Keratinocyte (primary cell): ENCODE results near the gene TPK1. TPM values are rescaled to one million over a fixed set of nuclear protein-coding genes. Genes with fewer than 3 reads are reported as not detected.
"Not testable (repeated sequence)": the region's sequence is repeated elsewhere in the genome, so short reads cannot be mapped to it uniquely, and the experiment has no call there.

Source experiments
- DNase-seq: peaks from one replicate; pipeline ENCODE4 v3.0.0-alpha.2; 2011; ENCODE audit warnings: low read depth, missing footprints, low spot score
- FAIRE-seq: peaks from 2 replicates; lab custom pipeline; 2011; peaks lifted over from hg19 to GRCh38; lab: Jason Lieb, UNC
- H2AFZ ChIP-seq: 2 replicates; pipeline ENCODE4 v1.6.0; 2012; ENCODE audit warnings: low read length, control low read depth, inconsistent platforms; ENCODE audit not compliant: control insufficient read depth
- H3K27ac ChIP-seq: 2 replicates; pipeline ENCODE4 v1.5.1; 2011; ENCODE audit warnings: low read length; ENCODE audit not compliant: control insufficient read depth, insufficient read depth
- H3K27me3 ChIP-seq: 3 replicates; pipeline ENCODE4 v1.6.0; 2011; ENCODE audit warnings: low read length; ENCODE audit not compliant: control insufficient read depth, insufficient read depth; ENCODE audit errors: extremely low read depth
- H3K36me3 ChIP-seq, 2 experiments: 2 replicates in 1 of 2; 3 replicates in 1 of 2; pipeline ENCODE4 v1.5.1; 2011; ENCODE audit warnings: low read length in 2 of 2, mild to moderate bottlenecking in 1 of 2; ENCODE audit not compliant: control insufficient read depth in 2 of 2, insufficient read depth in 2 of 2; ENCODE audit errors: extremely low read depth in 1 of 2
- H3K4me1 ChIP-seq: 3 replicates; pipeline ENCODE4 v1.5.1; 2011; ENCODE audit warnings: low read length; ENCODE audit not compliant: control insufficient read depth, insufficient read depth; ENCODE audit errors: extremely low read depth
- H3K4me2 ChIP-seq: 3 replicates; pipeline ENCODE4 v1.6.0; 2011; ENCODE audit warnings: low read depth, low read length; ENCODE audit not compliant: control insufficient read depth, insufficient read depth; ENCODE audit errors: extremely low read depth
- H3K4me3 ChIP-seq, 3 experiments: fragments of 200-600 bp in 1 of 3; sonication (generic) in 1 of 3; 2 replicates in 2 of 3; 3 replicates in 1 of 3; pipeline ENCODE4 v1.5.1; 2011 to 2016; ENCODE audit warnings: low read length in 3 of 3, mild to moderate bottlenecking in 3 of 3, control low read depth in 2 of 3, inconsistent platforms in 1 of 3, low read depth in 1 of 3, mixed read lengths in 1 of 3, mixed run types in 1 of 3, moderate library complexity in 1 of 3; ENCODE audit not compliant: control insufficient read depth in 2 of 3, insufficient read depth in 2 of 3; ENCODE audit errors: extremely low read depth in 1 of 3
- H3K79me2 ChIP-seq: 2 replicates; pipeline ENCODE4 v1.6.0; 2012; ENCODE audit warnings: low read length; ENCODE audit not compliant: control insufficient read depth, insufficient read depth
- H3K9ac ChIP-seq: 3 replicates; pipeline ENCODE4 v1.6.0; 2011; ENCODE audit warnings: low read length; ENCODE audit not compliant: control insufficient read depth, insufficient read depth; ENCODE audit errors: extremely low read depth
- H3K9me1 ChIP-seq: 3 replicates; pipeline ENCODE4 v1.6.0; 2011; ENCODE audit warnings: low read length; ENCODE audit not compliant: control insufficient read depth, insufficient read depth; ENCODE audit errors: extremely low read depth
- H3K9me3 ChIP-seq: 2 replicates; pipeline ENCODE4 v1.5.1; 2012; ENCODE audit warnings: low read depth, low read length; ENCODE audit not compliant: control insufficient read depth
- H4K20me1 ChIP-seq: 3 replicates; pipeline ENCODE4 v1.6.0; 2011; ENCODE audit warnings: low read length; ENCODE audit not compliant: control insufficient read depth, insufficient read depth; ENCODE audit errors: extremely low read depth
- CTCF ChIP-seq, 3 experiments: IDR thresholded peaks in 1 of 3; conservative IDR thresholded peaks in 1 of 3; optimal IDR thresholded peaks in 1 of 3; 2 replicates in 2 of 3; 3 replicates in 1 of 3; pipeline versions ENCODE3 to v1.5.1; 2011; ENCODE audit warnings: low read length in 3 of 3, mild to moderate bottlenecking in 3 of 3, moderate library complexity in 2 of 3, control low read depth in 1 of 3, inconsistent platforms in 1 of 3; ENCODE audit not compliant: insufficient read depth in 2 of 3; ENCODE audit errors: extremely low read depth in 1 of 3
- EZH2 ChIP-seq: IDR thresholded peaks from one replicate; pipeline ENCODE4 v1.6.1; 2012; ENCODE audit warnings: inconsistent platforms, mild to moderate bottlenecking, low read length, moderate library complexity
- dilution Hi-C: fragments of 300-500 bp; cut with MboI; formaldehyde crosslinking; loops from one replicate; pipeline ENCODE4 v1.7.0; 2020; ENCODE audit warnings: low sequenced_read_pairs; ENCODE audit not compliant: extremely low pct_ligation_motif_present
- polyA plus RNA-seq, 5 experiments: library from polyadenylated mRNA; depleted of rRNA in 3 of 5; stranded (reverse) in 3 of 5; stranded (forward) in 1 of 5; unstranded in 1 of 5; fragments of >200 nt; gene quantifications; 1 replicate in 1 of 5; 2 replicates in 3 of 5; 3 replicates in 1 of 5; pipeline versions ENCODE4 v1.2.1 to v1.2.3, GENCODE V29; 2011 to 2012; ENCODE audit warnings: missing spikeins in 2 of 5, low read depth in 1 of 5, low replicate concordance in 1 of 5

The TPK1 gene
- polyA plus RNA-seq, 1 donor (not counting 4 experiments of a cell fraction or from before 2014, with no cell fraction given): 1.9 TPM

- Histone ChIP-seq H3K4me3 (no peak overlapping the region), H3K4me1 (no peaks in the 10 kb centered on the region), H3K9me3 (no peaks in the 10 kb centered on the region), H3K9me1 (no peaks in the 10 kb centered on the region), H3K36me3 (no peaks in the 10 kb centered on the region), H3K27me3 (no peaks in the 10 kb centered on the region), H3K4me2 (no peak overlapping the region), H4K20me1 (no peaks in the 10 kb centered on the region), H3K9ac (no peak overlapping the region), H3K79me2 (no peaks in the 10 kb centered on the region), H2AFZ (no peak overlapping the region), H3K27ac (no peak overlapping the region)
- dilution Hi-C loops: no loop called here
- FAIRE-seq (no peak), DNase-seq (no peak)
- TF ChIP-seq CTCF (optimal IDR thresholded peaks at IDR 0.05 in 1 of 3, IDR thresholded peaks at IDR 0.05 in 1 of 3, conservative IDR thresholded peaks at IDR 0.05 in 1 of 3; ENCODE audit: extremely low read depth in 1 of 3, insufficient read depth in 2 of 3, low read length in 3 of 3) (no peak), EZH2 (no peak)
These were observed 23.2 kb downstream of the TPK1 start for GRCh38 chr7:144812379-144813283.

- FAIRE-seq: no peak
- Histone ChIP-seq H3K36me3 (no peaks in the 10 kb centered on the region), H3K27me3 (no peaks in the 10 kb centered on the region), H3K9ac (no peak overlapping the region), H3K79me2 (no peaks in the 10 kb centered on the region), H3K4me3 (no peak overlapping the region), H4K20me1 (no peaks in the 10 kb centered on the region), H3K9me1 (no peaks in the 10 kb centered on the region), H2AFZ (no peak overlapping the region), H3K9me3 (no peaks in the 10 kb centered on the region), H3K27ac (no peak overlapping the region), H3K4me1 (no peaks in the 10 kb centered on the region), H3K4me2 (no peak overlapping the region)
- no peak for DNase-seq
- dilution Hi-C loops: no loop called here
- TF ChIP-seq EZH2: no peak
- no peak for TF ChIP-seq CTCF (optimal IDR thresholded peaks at IDR 0.05 in 1 of 3, IDR thresholded peaks at IDR 0.05 in 1 of 3, conservative IDR thresholded peaks at IDR 0.05 in 1 of 3; ENCODE audit: extremely low read depth in 1 of 3, insufficient read depth in 2 of 3, low read length in 3 of 3)
These were observed 30.1 kb downstream of the TPK1 start for GRCh38 chr7:144805627-144806239.

- FAIRE-seq, H3K4me1 ChIP-seq, H3K9ac ChIP-seq, DNase-seq, H3K27ac ChIP-seq, H3K9me1 ChIP-seq, dilution Hi-C loops, H3K36me3 ChIP-seq, H2AFZ ChIP-seq, H3K4me3 ChIP-seq, H4K20me1 ChIP-seq, H3K79me2 ChIP-seq, H3K4me2 ChIP-seq, H3K9me3 ChIP-seq, H3K27me3 ChIP-seq: not testable (repeated sequence)
These were observed 35.0 kb downstream of the TPK1 start for GRCh38 chr7:144800678-144801436.
